HG03457 (cell line): ENCODE measurements around the gene PCSK1.
A peak's percentile ranks its signal among the peaks of the same experiment; 100 is the strongest.
"Not testable (repeated sequence)": the region's sequence is repeated elsewhere in the genome, so short reads cannot be mapped to it uniquely, and the experiment has no call there.

ENCODE experiments used
- ATAC-seq: cut with Tn5 transposase; IDR thresholded peaks from one replicate; pipeline ENCODE4 v1.9.1; 2021; ENCODE audit warnings: moderate number of reproducible peaks; ENCODE audit not compliant: unreplicated experiment

Gene PCSK1

GRCh38 chr5:96374653-96375052 lies 58.4 kb downstream of the PCSK1 start:
- ATAC-seq = no peak

GRCh38 chr5:96373381-96373733 lies 59.7 kb downstream of the PCSK1 start:
- no peak for ATAC-seq

DNA sequence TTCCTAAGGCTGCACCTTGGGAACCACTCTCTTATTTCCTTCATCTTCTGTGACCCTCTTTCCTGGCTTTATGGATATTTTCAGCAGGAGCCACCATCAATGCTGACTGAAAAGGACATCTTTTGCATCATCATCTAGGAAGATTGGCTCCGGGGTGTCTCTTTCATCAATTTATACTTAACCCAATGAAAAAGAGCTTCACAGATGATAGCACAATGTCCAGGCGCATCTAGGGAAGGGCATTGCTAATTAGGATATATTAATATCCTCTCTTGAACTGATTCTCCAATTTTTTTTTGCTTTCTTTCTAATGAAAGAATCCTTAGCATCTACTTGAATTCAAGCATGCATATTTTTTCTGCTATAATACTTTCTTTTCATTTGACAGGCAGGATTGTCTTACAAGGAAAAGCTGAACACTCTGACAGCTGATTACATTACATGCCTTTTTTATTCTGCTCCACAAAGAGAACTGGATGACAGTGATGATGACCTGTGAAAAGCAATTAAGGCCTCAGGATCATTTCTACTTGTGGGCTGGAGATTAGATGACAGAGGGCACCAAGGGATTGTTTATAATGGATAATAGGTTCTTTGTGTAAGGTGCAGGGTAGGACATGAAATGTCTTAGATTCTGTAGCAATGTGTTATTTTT lies 60.2 kb downstream of the PCSK1 start:
- no peak for ATAC-seq

DNA sequence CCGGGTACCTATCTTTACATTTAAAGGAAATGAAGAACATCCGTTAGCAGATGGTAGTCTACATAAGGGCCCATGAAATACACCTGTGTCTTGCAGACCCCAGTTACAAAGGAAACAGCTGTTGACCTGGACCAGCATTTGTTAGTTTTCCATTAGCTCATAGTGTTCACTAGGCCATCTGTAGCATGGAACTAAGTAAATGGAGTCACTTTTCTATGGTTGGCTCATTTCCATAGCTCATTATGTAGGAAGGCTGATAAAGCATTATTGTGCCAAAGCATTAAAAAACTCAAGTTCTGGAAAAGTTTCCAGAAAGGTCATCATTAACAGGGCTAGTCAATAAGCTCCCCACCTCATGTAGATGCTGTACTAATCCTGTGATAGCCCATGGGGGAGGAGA lies 62.1 kb downstream of the PCSK1 start:
- no peak for ATAC-seq

DNA sequence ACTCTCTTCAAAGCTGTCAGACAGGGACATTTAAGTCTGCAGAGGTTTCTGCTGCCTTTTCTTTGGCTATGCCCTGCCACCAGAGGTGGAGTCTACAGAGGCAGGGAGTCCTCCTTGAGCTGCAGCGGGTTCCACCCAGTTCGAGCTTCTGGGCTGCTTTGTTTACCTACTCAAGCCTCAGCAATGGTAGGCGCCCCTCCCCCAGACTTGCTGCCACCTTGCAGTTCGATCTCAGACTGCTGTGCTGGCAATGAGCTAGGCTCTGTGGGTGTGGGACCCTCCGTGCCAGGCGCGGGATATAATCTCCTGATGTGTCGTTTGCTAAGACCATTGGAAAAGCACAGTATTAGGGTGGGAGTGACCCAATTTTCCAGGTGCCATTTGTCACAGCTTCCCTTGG lies 65.7 kb downstream of the PCSK1 start:
- ATAC-seq = not testable (repeated sequence)

- no peak for ATAC-seq
These were observed 78.8 kb downstream of the PCSK1 start for GRCh38 chr5:96354237-96354636.

DNA sequence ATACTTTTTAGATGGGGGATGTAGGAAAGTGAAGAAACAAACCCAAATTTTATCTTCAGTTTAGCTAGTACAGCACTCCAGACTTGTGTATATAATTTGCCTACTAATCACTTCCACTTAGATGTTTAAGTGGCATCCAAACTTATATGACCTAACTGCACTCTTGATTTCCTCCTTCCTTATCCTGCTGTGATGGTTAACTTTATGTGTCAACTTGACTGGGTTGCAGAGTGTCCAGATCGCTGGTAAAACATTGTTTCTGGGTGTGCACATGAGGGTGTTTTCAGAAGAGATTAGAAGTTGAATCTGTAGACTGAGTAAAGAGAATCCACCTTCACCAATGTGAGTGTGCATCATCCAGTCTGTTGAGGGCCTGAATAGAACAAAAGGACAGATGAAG lies 79.8 kb downstream of the PCSK1 start:
- no peak for ATAC-seq

GRCh38 chr5:96350678-96351077 lies 82.4 kb downstream of the PCSK1 start:
- ATAC-seq = no peak

DNA sequence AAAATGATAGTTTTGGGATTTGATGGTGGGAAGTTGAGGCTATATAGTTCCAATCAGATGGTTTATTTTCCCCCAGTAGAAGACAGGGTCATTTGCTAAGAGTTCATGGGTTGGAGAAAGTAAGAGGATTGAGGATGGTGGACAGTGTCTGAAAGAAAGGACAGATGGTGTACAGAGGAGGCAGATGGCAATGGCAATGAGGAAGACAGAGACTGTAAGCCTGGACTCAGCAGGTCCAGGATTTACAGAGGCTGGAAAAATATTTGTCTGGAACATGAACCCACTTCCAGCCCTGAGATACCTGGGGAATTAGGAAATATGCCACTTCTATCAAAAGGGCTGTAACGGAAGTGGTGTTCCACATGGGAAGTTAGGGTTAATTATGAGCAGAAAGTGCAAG lies 84.5 kb downstream of the PCSK1 start:
- ATAC-seq = no peak

DNA sequence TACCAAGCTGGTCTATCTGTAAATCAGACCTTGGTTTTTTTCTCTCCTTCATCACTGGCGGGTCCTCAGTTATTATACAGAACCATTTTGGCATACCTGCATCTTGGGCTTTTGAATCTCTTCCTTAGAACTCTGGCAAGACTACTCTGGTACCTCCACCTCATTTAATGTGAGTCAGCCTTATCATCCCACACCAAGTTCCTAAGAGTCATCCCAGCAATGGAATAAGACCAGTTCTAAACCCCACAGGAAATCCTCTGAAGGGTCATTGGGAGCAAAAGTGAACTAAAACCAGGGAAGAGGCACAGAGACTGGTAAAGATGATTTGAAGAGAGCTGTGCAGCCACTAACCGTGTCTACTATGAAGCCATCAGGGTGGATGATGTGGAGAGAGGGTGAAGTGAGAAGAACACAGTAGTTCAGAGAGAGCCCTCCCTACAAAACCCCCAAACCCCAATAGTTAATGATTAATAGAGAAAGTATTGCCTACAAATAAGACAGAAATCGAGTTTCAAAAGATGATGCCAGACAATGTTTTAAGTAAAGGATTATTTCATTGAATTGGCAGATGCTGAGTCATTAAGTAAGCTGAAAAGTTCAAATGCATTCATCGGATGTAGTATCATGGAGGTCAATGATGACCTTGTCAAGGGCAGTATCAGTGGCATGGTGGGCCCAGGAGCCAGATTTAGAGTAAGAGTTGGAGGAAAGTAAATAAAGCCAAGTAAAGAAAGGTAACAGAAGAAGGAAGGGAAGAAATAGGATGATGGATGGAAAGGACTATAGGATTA lies 85.4 kb downstream of the PCSK1 start:
- no peak for ATAC-seq

GRCh38 chr5:96344678-96345577 lies 88.1 kb downstream of the PCSK1 start:
- peak; percentile 65 for ATAC-seq

GRCh38 chr5:96343094-96343493 lies 90.0 kb downstream of the PCSK1 start:
- no peak for ATAC-seq

DNA sequence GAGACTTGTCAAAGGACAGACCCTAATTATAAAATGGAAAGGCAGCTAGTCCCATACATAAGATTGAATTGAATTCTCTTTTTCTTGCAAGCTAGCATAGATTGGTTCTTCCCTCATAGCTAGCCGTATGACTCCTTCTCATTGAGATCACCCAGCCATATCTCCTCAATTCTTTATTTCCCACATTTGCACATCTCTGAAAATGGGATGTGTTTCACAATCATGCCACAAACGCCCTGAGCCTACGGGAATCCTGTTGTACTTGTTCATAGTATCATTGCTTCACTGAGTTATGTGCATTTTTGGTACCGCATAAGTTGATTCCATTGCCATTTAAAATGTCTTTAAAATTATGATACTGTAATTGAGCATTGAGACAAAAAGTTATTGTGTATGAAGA lies 90.5 kb downstream of the PCSK1 start:
- ATAC-seq = no peak
